GM21423 (cell line): ENCODE data around the gene CXorf49.
"Not testable (repeated sequence)": the region's sequence is repeated elsewhere in the genome, so short reads cannot be mapped to it uniquely, and the experiment has no call there.

Source experiments
- ATAC-seq: cut with Tn5 transposase; IDR thresholded peaks from one replicate; pipeline ENCODE4 v1.9.1; 2021; ENCODE audit warnings: mild to moderate bottlenecking, moderate library complexity; ENCODE audit not compliant: unreplicated experiment

Gene CXorf49

GRCh38 chrX:71675636-71676035, 42.4 kb downstream of the CXorf49 start:
- ATAC-seq: not testable (repeated sequence)

DNA sequence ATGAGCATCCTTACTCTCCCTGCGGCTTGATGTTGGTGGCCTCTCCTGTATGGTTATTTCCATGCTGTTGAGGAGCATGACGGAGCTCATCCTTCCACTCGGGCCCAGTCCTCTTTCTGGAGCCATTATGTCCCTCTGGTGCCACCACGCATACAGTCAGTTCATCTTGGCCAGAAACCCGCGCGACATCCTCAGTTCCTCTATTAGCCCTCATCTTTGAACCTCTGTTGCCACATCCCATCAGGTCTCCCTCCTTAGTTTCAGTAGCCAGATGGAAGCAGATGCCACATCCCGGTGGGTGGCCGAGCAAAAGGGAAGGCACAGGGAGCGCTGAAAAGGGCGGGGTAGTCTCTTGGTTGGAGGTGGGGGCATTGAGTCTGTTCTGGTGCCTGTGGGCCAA, 46.1 kb downstream of the CXorf49 start:
- ATAC-seq: no peak

DNA sequence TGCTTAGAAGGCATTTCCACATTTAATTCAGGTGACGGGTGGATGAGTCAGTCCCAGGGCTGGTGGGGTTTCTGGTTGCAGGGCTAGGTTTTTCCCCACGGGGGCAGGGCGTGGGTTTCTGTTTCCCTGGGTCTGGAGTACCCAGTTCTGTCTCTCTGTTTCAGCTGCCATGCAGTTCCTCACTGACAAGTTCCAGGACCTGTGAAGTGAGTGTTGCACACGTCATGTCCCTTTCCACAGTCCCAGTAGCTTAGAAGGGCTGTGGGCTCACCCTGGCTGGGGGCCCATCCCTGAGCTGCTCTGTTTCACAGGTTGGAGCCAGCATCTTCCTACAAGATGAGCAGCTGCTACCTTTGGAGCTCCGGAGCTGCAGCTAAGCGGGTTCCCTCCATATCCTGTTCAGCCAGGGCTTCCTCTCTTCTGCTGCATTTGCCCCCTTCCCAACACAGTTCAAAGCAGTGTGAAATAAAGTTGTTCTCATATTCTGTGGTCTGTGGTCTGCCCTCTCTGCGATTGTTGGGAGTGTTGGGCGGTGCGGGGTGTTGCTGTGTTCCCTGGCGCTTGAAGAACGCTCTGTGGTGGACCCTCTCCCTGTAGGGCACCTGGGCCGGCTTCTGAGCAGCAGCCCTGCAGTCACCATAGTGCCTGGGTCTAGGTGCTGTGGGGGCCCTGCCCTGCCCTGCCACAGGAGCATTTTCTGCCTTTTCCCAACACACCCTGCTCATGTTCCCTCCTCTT, 46.9 kb downstream of the CXorf49 start:
- no peak for ATAC-seq

DNA sequence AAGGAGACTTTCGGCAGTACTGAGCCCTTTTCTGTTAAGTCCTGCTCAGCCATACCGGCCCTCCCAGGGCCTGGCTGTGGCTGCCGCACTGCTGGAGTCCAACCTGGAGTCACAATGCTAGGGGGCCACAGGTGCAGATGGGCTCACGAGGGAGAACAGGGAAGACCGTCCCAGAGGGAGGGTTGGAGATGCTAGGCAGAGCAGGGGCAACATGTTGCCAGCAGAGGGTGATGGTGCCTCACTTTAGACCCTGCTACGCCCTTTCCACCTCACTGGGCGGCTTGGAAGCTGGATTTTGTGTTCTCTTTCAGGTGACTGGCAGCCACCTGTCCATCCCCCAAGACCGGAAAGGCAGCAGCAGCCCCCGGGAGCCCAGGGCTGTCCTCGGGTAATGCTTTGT, 48.1 kb downstream of the CXorf49 start:
- ATAC-seq: not testable (repeated sequence)

DNA sequence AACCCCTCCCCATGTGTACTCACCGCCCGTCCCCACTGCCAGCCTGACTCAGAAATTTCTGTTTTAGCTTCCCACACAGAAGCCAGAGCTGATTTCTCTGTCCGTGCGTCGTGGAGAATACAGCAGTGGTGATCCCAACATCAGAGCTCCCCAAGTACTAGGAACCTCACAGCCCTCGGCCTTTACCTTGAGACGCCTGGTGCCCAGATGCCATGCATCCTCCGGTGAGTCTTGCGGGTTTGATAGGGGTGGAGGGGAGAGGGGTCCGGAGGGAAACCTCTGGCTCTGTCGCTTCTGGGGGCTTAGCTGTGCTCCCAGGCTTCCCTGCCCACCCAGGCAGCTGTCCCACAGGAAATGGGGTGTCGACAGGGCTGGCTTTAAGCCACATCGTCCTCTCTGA, 48.6 kb downstream of the CXorf49 start:
- ATAC-seq: no peak

- no peak for ATAC-seq
Observed at GRCh38 chrX:71668248-71668595, 49.9 kb downstream of the CXorf49 start.

- no peak for ATAC-seq
Observed at GRCh38 chrX:71667328-71668247, 50.5 kb downstream of the CXorf49 start, which contains the start of gene LOC101059915. LOC101059915 (plus strand) TSS chrX:71667546.

DNA sequence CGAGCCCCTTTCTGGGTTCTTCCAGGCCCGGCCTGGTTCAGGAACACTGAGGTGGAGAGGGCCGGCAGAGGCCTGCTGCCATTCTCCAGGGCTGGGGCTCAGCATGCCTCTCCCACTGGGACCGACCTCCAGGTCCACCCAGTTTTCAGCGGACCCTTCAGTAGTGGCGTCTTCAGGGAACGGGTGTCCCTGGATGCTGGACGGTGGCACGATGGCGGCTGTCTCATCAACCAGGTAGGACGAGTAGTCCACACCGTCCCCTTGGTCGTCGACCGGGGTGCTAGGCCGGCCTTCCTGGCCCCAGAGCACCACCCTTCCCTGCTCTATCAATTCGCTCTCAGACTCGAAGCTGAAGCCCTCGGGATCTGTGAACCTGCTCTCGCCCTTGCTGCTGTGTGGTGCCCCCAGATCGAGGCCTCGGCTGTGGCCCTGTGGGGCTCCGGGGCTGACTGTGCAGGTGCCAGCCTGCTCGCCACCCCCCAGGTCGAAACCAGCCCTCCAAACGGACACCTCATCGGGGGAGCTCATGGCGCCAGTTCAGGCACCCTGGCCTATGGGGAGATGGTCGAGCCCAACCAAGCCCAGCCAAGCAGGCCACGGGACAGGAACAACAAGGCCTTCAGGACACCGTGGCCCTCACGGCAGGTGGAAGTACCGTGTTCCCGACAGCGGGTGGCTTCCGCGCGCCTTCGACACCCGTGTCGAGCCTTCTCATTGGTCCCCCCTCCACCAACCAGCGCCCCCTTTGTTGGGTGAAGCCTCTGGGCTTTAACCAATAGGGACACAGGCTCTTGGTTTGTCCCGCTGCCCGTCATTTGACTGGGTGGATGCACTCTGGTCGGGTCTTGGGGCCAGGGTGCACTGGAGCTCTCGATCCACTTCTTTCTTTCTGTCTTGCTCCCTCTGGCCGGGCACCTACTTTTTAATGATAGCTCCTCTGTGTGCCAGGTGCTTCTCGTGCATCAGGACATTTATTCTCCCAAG, 51.6 kb downstream of the CXorf49 start:
- no peak for ATAC-seq

DNA sequence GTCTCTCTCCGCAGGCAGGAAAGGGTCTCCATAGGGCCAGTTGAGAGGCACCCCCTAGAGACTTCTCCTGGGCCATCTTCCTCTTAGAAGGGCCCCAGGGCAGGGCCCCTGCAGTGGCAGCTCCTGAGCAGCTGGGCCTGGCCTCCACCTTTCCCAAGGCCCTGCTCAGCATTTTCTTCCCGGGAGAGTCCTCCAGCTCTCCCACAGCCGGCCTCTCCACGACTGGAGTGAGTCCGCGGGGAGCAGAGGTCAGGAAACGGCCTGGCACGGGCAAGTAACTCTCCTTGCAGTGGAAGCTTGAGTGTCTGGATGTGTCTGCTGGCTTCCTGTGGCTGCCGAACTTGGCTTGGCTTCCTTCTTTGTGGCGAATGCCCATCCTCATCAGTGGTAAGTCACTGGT, 52.3 kb downstream of the CXorf49 start:
- ATAC-seq: no peak

GRCh38 chrX:71664889-71665491, 53.1 kb downstream of the CXorf49 start:
- ATAC-seq: no peak
